SK-N-MC (cell line): ENCODE data around the gene ZNF525.
"Not testable (repeated sequence)": the region's sequence is repeated elsewhere in the genome, so short reads cannot be mapped to it uniquely, and the experiment has no call there.

Experiments used
- DNase-seq: peaks from one replicate; pipeline ENCODE4 v3.0.0-alpha.2; 2011; ENCODE audit warnings: low read depth, low spot score
- H3K27ac ChIP-seq: fragments of 200-600 bp; sonication (generic); 2 replicates; pipeline ENCODE4 v1.5.1; 2016; ENCODE audit warnings: mixed run types
- H3K36me3 ChIP-seq: fragments of 200-600 bp; sonication (generic); 2 replicates; pipeline ENCODE4 v1.6.1; 2017; ENCODE audit warnings: antibody characterized with exemption, low read length, mixed read lengths; ENCODE audit not compliant: insufficient read depth
- H3K4me3 ChIP-seq: fragments of 200-600 bp; sonication (generic); 2 replicates; pipeline ENCODE4 v1.5.1; 2016
- H3K9ac ChIP-seq: fragments of 200-600 bp; sonication (generic); 2 replicates; pipeline ENCODE4 v1.8.0; 2017; ENCODE audit warnings: mixed run types, mixed read lengths; ENCODE audit not compliant: insufficient read length
- H3K9me3 ChIP-seq: fragments of 200-600 bp; sonication (generic); 2 replicates; pipeline ENCODE4 v1.6.1; 2017; ENCODE audit warnings: low read depth, mild to moderate bottlenecking, antibody characterized with exemption, low read length, moderate library complexity, mixed read lengths
- EZH2 ChIP-seq: fragments of 200-600 bp; sonication (generic); IDR thresholded peaks from one replicate; pipeline ENCODE4 v1.6.1; 2017; ENCODE audit warnings: antibody characterized with exemption
- FOXP2 ChIP-seq: optimal IDR thresholded peaks from 2 replicates; pipeline ENCODE3; 2011; ENCODE audit warnings: mild to moderate bottlenecking, moderate library complexity; ENCODE audit not compliant: insufficient read depth; ENCODE audit errors: extremely low read length, control extremely low read depth
- POLR2AphosphoS5 ChIP-seq: IDR thresholded peaks from 2 replicates; pipeline ENCODE4 v1.6.1; 2012; ENCODE audit warnings: mild to moderate bottlenecking, low read depth, low read length, borderline replicate concordance

Gene ZNF525

DNA sequence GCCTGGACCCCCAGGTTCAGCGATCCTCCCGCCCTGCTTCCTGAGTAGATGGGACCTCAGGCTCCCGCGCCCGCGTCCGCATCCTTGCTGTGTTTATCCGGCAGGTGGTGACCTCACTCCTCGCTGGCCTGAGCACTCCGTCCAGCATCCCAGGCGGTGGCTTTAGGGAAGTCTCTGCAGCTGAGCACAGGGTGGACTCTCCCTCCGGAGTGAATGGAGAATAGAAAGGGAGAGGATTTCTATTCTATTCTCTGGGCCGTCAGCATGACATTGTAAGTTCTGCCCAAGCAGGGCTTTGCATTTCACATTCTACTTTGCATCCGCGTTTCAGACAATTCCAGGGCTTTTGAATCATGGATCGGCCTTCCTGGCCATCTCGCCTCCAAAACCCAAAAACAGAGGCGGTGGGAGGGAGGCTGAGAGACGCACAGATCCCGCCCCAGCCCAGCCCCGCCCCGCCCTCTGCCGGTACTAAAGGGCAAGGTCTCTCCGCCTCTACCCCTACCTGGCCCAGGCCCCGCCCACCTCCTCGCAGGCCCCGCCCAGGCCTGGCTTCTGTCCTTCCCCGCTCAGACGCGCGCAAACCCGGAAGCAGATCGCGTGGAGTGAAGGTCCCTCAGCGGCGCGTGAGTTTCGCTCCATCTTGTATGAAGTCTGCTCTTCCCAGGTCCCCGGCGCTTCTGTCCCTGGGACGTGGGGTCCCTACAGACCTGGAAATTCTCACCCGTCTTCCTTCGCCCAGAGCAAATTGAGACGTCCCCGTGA lies at the start of gene ZNF525:
TSS of gene ZNF525 (plus strand) at position 572 of the 765 bp plus-strand sequence. CDS start 6,577 bp downstream, outside the sequence.
- peak within 1 kb of the TSS; percentile 81 for H3K4me3 ChIP-seq

DNA sequence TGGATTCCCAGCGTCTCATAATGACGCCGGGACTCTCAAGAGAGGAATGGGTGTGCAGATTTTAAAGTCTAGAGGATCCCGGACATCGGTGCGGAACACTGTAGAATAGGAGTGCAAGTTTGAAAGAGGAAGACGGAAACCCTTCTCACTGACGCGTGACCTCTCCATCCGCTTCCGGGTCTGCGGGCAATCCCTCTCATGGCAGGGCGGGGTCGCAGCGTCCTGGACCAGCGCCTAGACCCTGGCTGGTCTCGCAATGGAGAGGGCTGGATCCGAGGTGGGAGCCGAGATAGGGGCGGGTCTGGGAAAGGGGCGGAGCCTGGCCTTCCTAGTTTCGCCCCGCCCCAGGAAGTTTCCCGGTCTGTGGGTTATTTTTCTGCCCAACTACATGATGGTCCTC lies 36.5 kb upstream of the ZNF525 start:
- Histone ChIP-seq H3K9ac (no peak overlapping the region), H3K9me3 (no peaks in the 10 kb centered on the region; the same call in 1 of the 2 replicates), H3K36me3 (no peaks in the 10 kb centered on the region), H3K4me3 (no peak overlapping the region), H3K27ac (no peak overlapping the region)
- no peak for TF ChIP-seq POLR2AphosphoS5
- TF ChIP-seq FOXP2 = no peak
- no peak for TF ChIP-seq EZH2
- DNase-seq = no peak

More for the DNA sequence above, at the start of gene ZNF525:
- peak; percentile 16 for DNase-seq
- no peak for TF ChIP-seq FOXP2
- TF ChIP-seq POLR2AphosphoS5 = peak; percentile 85
- Histone ChIP-seq H3K9me3 (no peaks in the 10 kb centered on the region), H3K36me3 (no peaks in the 10 kb centered on the region), H3K27ac (no peak within 1 kb of the TSS), H3K9ac (peak within 1 kb of the TSS; percentile 76)

DNA sequence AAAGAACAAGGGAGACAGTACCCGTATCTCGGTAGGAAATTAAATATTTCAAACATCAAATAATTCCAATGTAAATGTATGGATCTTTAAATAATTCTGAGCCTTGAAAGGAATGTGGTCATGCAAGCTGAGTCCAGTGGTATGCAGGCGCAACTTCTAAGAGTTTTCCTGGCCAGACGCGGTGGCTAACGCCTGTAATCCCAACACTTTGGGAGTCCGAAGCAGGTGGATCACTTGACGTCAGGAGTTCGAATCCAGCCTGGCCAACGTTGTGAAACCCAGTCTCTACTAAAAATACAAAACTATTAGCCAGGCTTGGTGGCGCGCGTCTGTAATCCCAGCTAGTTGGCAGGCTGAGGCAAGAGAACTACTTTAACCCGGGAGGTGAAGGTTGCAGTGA lies 33.0 kb upstream of the ZNF525 start:
- H3K36me3 ChIP-seq = no peaks in the 10 kb centered on the region
- DNase-seq = no peak
- no peak overlapping the region for H3K9ac ChIP-seq
- H3K4me3 ChIP-seq = no peak overlapping the region
- no peaks in the 10 kb centered on the region; the same call in 1 of the 2 replicates for H3K9me3 ChIP-seq
- no peak for TF ChIP-seq POLR2AphosphoS5
- TF ChIP-seq FOXP2 = no peak
- no peak overlapping the region for H3K27ac ChIP-seq

DNA sequence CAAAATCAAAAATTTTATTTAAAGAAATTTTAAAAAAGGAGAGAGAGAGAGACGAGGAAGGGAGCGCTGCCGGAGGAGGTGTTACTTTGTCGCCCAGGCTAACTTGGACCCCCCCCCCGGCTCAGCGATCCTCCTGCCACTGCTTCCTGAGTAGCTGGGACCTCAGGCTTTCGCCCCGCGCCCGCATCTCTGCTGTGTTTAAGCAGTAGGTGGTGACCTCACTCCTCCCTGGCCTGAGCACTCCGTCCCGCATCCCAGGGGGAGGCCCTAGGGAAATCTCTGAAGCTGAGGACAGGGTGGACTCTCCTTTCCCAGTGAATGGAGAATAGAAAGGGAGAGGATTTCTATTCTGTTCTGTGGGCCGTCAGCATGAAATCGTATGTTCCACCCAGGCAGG lies 32.4 kb upstream of the ZNF525 start:
- DNase-seq = no peak
- TF ChIP-seq POLR2AphosphoS5 (no peak), FOXP2 (no peak), EZH2 (no peak)
- H3K9ac ChIP-seq = peak overlapping the region; percentile 51
- H3K36me3 ChIP-seq = peaks cover 5% of the 10 kb centered on the region; the same call in 1 of the 2 replicates
- no peaks in the 10 kb centered on the region; the same call in 1 of the 2 replicates for H3K9me3 ChIP-seq
- H3K4me3 ChIP-seq = peak overlapping the region; percentile 91
- no peak overlapping the region for H3K27ac ChIP-seq

DNA sequence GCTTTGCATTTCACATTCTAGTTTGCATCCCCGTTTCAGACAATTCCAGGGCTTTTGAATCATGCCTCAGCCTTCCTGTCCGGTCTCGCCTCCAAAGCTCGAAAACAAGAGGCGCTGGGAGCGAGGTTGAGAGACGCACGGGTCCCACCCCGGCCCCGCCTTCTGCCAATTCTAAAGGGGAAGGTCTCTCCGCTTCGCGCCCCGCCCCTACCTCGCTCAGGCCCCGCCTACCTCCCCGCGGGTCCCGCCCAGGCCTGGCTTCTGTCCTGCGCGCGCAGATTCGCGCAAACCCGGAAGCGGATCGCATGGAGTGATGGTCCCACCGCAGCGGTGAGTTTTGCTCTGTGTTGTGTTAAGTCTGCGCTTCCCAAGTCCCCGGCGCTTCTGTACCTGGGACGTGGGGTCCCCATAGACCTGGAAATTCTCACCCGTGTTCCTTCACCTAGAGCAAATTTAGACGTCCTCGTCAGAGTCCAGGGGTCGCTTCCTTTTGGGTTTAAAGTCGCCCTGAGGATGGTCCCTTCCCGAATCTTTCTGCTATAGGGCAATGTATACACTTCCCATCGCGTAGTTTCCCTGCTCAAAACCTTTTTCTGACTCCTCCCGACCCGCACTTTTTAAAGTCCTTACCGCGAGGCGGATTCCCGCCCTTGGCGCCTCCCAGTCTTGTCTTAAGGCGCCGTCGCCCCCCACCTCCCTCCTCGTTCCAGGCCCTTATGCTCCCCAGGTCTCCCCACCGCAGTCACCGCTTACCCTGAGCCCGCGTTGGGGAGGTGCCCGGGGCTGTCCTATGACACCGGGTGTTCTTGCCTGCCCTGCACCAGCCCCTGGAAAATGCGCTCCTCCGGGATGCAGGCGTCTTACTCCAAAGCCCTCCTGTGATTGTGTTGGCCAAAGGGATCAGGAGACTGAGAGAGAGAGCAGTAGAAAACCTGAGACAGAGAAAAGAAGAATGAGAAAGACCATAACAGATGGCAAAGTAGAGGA lies 31.7 kb upstream of the ZNF525 start, which contains the start of gene ZNF845:
TSS of gene ZNF845 (plus strand) at position 287 of the 987 bp plus-strand sequence. CDS start 7,559 bp downstream, outside the sequence.
- peak within 1 kb of the TSS; percentile 80 for H3K9ac ChIP-seq
- no peak for TF ChIP-seq EZH2
- no peak for TF ChIP-seq FOXP2
- TF ChIP-seq POLR2AphosphoS5 = peak; percentile 80
- 0 out of 2 replicates have a peak within 1 kb of the TSS, but pooled peaks have one; percentile 30 for H3K27ac ChIP-seq
- no peaks in the 10 kb centered on the region; the same call in 1 of the 2 replicates for H3K9me3 ChIP-seq
- H3K36me3 ChIP-seq = peaks cover 11% of the 10 kb centered on the region; the same call in 1 of the 2 replicates
- H3K4me3 ChIP-seq = peak within 1 kb of the TSS; percentile 91
- peak; percentile 52 for DNase-seq

DNA sequence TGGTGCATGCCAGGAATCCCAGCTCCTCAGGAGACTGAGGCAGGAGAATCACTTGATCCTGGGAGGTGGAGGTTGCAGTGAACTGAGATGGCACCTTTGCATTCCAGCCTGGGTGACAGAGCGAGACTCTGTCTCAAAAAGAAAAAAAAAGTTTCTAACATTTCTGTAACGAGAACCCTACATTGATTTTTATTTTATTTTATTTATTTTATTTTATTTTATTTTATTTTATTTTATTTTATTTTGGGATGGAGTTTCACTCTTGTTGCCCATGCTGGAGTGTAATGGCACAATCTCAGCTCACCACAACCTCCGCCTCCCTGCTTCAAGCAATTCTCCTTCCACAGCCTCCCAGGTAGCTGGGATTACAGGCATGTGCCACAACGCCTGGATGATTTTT lies 21.1 kb upstream of the ZNF525 start:
- peaks cover 76% of the 10 kb centered on the region for H3K36me3 ChIP-seq
- not testable (repeated sequence) for H3K4me3 ChIP-seq, DNase-seq, H3K27ac ChIP-seq, H3K9me3 ChIP-seq, H3K9ac ChIP-seq

DNA sequence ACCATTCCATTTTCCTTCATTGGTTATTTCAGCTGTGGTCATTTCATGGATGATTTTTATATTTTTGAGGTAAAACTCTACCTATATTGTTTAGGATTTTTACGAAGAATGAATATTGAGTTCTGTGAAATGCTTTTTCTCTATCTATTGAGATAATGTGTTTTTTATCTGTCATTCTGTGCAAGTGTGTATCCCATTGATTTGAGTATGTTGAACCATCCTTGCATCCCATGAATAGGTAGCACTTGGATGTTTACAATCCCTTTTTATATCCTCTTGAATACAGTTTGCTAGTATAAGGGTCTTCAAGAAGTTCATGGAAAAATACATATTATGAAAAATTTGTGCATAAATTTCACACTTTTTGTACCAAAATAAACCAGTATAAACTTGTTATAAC lies 9.8 kb upstream of the ZNF525 start:
- Histone ChIP-seq H3K9ac (no peak overlapping the region), H3K36me3 (peaks cover 31% of the 10 kb centered on the region), H3K9me3 (peaks cover 22% of the 10 kb centered on the region), H3K27ac (no peak overlapping the region), H3K4me3 (no peak overlapping the region)
- no peak for DNase-seq
- TF ChIP-seq POLR2AphosphoS5 = no peak
- TF ChIP-seq EZH2 = no peak
- TF ChIP-seq FOXP2 = no peak

- Histone ChIP-seq H3K9ac (no peak overlapping the region), H3K36me3 (peaks cover 8% of the 10 kb centered on the region), H3K27ac (no peak overlapping the region), H3K4me3 (no peak overlapping the region), H3K9me3 (peaks cover 7% of the 10 kb centered on the region; the same call in 1 of the 2 replicates)
- TF ChIP-seq EZH2 (no peak), POLR2AphosphoS5 (no peak), FOXP2 (no peak)
- no peak for DNase-seq
Observed at GRCh38 chr19:53357821-53358581, 7.5 kb upstream of the ZNF525 start.

DNA sequence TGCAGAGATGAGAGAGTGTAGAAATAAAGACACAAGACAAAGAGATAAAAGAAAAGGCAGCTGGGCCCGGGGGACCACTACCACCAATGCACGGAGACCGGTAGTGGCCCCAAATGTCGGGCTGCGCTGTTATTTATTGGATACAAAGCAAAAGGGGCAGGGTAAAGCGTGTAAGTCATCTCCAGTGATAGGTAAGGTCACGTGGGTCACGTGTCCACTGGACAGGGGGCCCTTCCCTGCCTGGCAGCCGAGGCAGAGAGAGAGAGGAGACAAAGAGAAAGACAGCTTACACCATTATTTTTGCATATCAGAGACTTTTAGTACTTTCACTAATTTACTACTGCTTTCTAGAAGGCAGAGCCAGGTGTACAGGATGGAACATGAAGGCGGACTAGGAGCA lies 5.4 kb upstream of the ZNF525 start:
- H3K36me3 ChIP-seq, H3K9ac ChIP-seq, H3K9me3 ChIP-seq, DNase-seq, H3K4me3 ChIP-seq, H3K27ac ChIP-seq: not testable (repeated sequence)
